Hematopoietic multipotent progenitor cell treated with erythropoietin and hydrocortisone succinate and interleukin-3 and kit ligand, for 17 days (in vitro differentiated cells): ENCODE data around the gene TRAF7.
"Not testable (repeated sequence)": the region's sequence is repeated elsewhere in the genome, so short reads cannot be mapped to it uniquely, and the experiment has no call there.

Source experiments
- DNase-seq: peaks from one replicate; pipeline ENCODE4 v3.0.0-alpha.2; 2015; ENCODE audit warnings: low spot score

Gene TRAF7

DNA sequence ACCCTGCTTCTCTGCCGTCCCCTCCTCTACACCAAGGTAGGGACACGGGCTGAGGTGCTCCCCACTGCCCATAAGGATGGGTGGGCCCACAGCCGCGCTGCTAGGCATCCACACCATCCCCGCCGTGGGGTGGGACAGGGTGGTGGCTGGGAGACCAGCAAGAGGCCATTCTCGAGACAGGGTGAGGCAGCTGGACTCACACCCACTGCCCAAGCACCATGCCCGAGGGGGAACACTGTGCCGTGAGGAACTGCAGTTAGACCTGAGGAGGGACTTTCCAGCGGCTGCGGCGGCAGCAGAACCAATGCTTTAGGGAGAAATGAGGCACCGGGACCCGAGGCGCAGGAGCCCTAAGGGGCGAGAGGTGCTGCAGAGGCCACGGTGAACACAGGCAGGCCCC is 33.2 kb upstream of the TRAF7 start:
- no peak for DNase-seq

DNA sequence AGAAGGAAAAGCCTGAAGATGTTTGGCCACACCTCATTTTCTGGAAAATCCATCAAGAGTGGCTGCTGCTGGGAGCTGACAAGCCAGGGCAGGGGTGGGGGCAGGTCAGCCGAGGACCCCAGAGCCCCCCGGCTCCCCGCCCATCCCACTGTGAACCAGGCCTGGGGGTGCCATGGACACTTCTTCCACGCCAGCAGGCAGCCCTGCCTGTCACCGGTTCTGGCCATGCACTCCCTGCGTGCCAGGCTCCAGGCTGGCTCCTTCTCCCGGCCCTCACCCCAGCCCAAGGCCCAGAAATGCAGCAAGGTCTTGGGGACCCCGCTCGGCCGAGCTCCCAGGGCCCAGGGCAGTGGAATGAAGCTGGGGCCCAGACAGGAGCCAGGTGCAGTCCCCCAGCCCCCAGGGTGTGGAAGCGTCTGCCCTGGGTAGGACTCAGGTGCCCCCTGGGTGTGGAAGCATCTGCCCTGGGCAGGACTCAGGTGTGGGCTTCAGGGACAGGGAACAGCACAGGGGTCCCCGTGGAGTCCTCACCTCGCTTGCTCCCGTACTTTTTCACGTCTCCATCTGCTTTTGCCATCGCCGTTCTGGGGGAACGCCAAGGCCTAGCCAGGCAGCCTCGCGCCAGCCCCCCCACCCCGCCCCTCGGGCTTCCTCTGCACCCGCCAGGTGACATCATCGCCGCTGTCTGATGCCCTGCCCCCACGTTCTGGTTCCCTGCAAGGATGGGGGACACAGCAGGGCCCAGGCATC is 32.5 kb upstream of the TRAF7 start:
- not testable (repeated sequence) for DNase-seq

DNA sequence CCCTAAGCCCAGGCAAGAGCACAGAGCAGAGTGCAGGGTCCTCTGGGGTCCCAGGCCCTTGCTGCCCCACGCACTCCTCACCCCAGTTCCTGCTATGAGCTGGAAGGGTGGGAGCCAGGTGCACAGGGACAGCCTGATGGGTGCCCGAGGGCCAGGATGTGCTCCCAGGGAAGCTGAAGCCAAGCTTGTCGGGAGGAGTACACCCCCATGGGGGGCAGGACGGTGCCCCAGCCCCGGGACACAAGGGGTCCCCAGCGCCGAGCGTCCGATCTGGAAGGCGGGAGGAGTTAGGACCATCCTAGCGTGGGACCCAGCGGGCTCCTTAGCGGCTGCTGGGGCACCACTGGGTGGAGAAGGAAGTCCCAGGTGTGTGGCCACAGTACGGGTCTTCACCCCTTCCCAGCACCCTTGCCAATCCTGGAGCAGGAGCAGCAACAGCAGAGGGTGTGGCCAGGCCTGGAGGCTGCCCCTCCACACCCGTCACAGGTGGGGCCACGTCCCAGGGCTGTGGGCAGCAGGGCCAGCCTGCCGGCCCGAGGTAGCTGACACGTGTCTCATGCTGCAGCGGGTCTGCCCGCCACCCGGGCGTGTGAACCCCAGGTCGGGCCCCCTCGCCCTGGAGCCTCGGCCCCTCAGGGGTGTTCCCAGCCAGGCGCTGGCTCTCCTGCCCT is 31.7 kb upstream of the TRAF7 start:
- not testable (repeated sequence) for DNase-seq

DNA sequence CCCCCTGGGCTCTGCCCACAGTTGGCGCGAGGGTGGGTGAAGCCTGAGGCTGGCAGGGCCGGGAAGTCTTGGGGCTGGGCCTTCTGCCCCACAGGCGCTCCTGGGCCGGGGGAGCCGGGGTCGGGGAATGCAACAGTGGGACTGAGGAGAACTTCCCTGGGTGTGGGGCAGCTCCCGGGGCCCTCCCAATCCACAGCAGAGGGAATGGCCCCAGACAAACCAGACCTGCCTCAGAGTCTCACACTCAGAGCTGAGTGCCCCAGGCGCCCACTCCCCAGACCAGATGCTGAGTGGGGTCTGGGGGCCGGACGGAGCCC is 31.2 kb upstream of the TRAF7 start:
- not testable (repeated sequence) for DNase-seq

DNA sequence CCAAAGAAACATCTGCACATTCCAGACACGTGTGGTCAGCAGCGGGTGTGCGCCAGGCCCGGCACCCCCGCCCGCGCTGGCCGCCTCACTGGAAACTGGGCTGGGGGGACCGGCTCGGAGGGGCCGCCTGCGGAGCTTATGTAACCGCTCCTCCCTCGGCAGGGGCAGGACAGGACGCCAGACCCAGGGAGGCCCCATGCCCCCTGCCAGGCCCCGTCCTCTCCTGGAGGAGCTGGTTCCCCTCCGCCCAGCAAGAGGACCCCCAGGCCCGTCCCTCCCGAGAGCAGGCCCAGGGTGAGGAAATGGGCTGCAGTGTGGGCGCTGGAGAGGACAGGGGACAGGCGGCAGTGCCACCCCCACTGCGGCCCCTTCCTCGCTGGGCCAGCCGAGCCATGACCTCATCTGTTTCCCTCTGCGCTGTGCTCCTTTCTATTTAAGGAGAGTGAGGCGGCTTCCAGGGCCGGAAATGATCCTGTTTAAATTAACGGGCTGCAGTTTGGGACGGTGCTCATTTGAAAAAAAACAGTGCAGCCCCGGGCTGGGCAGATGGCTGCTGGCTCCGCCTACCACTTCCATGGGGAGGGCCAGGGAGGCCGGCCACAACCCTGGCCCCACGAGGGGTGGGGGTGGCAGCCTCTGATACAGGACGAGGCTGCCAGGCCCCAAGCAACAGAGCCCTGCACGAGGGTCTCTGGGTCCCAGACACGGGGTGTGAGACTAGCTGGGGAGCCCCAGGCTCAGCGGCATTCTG is 30.7 kb upstream of the TRAF7 start:
- not testable (repeated sequence) for DNase-seq

DNA sequence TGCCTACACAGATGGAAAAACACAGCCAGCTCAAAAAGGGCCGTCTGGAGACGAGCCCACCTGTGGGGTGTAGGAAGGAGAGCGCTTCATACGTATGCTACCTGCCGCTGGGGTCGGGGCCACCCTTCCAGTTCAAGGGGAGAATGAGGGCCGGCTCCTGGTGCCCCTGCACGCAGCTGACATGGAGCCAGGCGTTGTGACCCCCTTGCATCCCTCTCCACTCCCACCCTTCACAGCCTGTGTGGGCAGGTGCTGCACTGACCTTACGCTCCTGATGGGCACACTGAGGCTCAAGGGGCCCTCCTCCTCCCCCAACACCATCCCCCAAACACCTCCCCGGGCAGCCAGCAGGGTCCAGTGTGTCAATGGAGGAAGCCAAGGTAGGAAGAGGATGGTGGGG is 30.0 kb upstream of the TRAF7 start:
- not testable (repeated sequence) for DNase-seq

DNA sequence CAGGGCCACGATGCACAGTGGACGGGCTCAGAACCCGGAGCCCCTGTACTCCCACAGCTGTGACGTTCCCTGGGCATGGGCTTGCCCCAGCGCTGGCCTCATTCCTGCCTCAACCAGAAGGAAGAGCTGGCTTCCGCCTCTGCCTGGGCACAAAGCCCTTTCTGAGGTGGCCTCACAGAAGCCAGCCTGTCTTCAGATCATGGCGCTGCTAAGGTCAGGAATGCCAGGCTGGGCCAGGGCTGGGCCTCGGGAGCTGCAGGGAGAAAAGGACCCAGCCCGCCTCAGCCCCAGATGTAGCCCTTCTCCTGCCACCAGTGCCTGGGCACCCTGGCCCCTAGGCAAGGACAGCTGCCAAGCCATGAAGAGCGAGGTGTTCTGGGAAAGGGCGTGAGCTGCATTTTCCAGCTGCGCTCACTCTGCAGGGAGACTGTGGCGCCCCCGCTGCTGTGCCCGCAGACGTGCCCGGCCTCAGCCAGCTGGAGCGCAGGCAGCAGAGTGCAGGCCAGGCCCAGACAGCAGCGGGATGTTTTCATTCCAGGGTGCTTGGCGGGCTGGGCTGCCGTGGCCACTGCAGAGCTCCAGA is 29.3 kb upstream of the TRAF7 start:
- not testable (repeated sequence) for DNase-seq

DNA sequence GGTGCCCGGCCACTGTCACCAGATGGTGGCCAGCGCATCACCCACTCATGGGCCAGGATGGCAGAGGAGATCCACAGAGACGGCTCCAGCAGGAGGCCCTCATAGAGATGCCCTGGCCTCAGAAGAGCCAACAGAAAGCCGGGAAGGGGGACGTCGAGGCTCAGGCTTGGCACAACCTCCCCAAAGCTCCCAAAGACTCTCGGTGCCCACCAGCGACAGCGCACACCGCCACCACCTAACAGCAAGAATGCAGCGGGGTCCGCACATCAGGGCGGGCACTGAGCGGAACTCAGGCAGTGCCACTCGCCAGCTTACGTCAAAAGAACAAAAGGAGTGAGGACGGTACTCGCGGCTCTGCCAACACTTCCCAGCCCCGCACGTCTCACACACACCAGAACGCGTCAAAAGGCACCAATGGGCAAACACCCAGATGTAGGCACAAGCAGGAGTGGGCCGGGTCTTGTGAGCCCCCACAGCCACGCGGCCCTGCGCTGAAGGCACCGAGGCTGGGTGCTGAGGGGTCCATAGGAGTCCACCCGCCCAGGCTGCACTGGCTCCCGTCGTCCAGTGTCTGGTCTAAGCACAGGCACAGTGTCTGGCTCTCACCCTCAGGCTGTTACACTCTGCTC is 28.5 kb upstream of the TRAF7 start:
- DNase-seq = not testable (repeated sequence)

DNA sequence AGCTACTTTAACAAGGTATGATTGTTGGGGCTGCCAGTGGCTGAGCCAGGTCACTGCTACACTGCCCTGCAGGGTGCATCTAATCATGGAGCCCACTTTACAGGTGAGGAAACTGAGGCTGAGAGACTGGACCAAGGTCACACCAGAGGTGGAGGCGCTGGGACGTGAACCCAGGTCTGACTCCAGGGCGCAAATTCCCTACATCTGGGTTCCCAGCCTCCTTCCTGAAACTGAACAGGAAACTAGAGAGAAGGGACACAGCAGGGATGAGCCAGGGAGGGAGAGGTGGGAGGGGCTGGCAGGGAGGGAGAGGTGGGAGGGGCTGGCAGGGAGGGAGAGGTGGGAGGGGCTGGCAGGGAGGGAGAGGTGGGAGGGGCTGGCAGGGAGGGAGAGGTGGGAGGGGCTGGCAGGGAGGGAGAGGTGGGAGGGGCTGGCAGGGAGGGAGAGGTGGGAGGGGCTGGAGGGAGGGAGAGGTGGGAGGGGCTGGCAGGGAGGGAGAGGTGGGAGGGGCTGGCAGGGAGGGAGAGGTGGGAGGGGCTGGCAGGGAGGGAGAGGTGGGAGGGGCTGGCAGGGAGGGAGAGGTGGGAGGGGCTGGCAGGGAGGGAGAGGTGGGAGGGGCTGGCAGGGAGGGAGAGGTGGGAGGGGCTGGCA is 27.8 kb upstream of the TRAF7 start:
- DNase-seq = peak; percentile 60

DNA sequence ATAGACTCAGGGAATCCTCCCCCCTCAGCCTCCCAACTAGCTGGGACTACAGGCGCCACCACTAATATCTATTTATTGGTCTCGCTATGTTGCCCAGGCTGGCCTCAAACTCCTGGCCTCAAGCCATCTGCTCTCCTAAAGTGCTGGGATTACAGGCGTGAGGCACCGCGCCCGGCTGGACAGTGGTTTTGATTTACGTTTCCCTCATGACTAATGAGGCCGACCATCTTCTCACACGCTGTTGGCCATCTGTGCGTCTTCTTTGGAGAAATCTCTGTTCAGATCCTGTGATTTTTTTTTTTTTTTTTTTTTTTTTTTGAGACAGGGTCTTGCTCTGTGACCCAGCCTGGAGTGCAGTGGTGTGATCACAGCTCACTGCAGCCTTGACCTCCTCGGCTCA is 26.3 kb upstream of the TRAF7 start:
- DNase-seq = not testable (repeated sequence)

DNA sequence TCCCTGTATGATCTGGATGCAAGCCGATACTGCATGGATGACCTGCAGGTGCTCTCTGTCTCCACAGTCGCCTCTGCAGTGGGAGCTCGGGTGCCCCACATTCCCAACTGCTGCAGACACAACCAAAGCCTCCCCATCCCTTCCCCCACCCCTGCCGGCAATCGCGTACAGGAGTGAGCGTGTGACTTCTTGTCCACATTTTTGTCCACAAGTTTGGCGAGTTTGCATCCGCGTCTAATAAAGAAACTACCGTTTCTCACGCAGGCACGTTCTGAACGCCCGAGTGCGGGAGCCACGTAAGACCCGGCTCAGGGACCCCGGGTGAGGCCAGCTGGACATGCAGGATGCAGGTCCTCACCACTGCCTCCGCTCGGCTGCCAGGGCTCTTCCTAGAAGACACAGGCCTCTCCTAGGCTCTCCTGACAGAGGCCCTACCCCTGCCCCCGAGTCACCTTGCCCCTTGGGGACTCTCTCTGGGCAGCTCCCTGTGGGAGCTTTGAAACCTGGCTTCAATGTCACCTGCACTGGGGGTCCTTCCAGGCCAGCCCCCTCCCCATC is 25.6 kb upstream of the TRAF7 start:
- DNase-seq = not testable (repeated sequence)

DNA sequence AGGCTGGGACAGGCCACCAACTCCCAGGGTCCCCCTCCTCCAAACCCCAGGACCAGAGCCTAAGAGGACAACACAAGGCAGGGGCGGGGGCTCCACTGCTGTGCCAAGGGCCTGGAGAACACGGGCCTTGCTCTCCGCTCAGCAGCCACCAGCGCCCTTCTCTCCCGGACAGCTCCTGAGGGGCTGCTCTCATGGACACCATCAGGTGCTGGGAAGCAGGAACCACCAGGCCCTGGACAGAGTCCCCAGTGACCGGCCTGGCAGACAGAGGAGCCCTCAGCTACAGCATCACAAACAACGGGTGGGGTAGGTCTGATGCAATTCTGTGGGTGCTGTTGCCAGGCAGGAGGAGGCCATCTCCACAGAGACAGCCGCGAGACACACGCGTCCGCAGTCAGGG is 21.8 kb upstream of the TRAF7 start:
- DNase-seq = not testable (repeated sequence)

DNA sequence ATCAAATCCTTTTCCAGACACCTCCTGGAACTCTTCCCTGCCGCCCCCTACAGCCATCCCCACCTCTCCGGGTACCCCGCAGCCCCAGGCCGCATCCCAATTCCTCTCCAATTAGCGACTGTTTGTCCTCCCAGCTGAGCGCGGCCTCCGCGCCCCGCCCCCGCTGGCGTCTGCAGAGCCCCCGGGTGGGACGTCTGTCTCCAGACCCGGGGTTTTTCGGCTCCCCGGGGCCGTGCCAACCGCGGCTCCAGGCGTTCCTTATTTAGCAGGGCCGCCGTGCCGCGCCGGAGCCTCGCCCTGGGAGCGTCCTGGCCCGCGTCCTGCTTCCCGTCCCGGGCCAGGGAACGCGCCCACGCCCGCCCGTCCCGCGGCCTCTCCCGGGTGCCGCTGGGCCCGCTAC is 20.5 kb upstream of the TRAF7 start:
- DNase-seq = not testable (repeated sequence)

DNA sequence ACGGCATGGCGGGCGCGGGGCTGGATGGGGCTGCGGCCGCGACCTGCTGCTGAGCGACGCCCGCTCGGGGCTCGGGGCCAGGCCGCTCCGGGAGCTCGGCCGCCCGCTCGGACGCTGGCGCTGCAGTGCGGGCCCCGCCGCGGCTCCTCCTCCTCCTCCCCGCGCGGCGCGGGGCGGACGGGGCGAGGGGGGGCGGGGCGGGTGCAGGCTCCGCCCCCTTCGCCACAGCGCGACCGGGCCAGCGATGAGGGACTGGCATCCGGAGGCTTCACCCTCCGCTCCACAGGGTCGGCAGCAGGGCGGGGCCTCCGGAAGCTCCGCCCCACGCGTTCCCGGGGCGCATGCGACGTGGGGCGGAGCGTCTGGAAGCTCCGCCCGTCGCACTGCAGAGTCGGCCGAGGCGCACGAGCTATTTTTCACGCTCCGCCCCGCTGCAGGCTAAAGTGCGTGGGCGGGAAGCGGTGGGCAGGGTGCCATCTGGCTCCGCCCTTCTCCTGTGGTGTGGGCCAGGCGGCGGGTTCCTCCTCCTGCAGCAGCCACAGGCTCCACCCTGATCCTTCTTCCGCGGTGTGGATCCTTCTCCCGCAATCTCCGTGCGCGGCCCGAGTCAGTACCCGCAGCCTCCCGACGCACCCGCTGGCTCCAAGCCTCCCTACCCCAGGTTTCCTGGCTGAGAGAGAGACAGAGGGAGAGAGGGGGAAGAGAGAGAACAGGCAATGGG is 19.7 kb upstream of the TRAF7 start, which contains the start of gene PKD1:
Gene PKD1, minus strand, starts transcription at position 129 of the 721 bp plus-strand sequence. CDS start 209 bp downstream, outside the sequence.
- DNase-seq = peak; percentile 95

DNA sequence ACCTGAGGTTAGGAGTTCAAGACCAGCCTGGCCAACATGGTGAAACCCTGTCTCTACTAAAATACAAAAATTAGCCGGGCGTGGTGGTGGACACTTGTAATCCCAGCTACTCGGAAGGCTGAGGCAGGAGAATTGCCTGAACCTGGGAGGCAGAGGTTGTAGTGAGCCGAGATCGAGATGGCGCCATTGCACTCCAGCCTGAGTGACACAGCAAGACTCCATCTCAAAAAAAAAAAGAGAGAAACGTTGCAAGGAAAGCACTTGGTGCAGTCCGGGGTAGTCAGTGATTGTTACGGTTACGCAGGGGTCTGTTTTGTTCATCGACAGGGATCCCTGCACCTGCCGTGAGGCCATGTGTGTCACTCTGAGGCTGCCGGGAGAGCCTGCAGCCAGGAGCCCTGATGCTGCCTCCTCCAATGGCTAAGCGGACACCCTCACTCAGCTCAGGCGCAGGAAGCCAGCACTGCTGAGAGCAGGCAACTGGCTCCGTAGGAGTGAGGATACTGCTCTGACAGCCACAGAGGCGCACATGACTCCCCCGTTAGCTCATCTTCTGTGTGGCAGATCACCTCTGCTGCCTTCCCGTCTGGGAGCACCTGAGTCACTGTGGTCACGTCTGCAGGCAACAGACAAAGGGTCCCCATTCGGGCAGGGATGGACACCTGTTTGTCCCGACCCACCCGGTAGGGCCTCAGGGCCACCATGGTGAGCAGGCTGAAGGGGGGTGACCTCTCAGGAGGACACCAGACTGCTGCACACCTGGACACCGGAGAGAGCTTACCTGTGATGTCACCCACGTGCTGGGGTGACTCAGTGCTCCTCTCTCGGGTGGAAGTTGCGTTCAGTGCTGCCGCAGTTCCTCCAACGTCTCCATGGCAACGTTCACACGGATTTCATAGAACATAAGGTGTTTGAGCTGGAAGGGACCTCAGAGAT is 12.4 kb upstream of the TRAF7 start:
- no peak for DNase-seq

DNA sequence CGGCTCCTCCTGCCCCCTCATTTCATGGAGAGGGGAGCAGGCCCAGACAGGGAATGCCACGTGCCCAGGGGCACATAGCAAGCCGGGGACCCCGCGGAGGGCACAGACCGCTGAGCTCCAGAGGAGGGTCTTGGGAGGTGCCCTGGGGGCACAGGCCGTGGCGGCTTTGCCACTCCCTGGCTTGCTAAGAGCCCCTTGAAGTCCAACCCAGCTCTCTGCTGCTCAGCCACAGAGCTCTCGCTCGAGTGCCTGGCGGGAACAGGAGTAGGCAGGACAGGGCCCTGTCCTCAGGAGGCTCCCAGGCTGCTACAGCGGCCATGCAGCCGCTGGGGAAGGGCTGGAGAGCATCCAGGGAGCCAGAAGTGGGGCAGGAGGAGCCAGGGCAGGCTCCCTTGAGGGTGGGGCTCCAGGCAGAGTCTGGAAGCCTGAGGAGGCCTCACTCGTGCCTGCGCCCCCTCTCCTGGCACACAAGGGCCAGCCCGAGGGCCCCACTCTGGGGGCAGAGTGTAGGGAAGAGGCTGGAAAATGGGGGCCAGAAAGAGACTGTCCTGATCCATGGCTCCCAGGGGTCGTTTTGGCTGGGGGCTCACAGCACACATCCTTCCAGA is 11.6 kb upstream of the TRAF7 start:
- no peak for DNase-seq

DNA sequence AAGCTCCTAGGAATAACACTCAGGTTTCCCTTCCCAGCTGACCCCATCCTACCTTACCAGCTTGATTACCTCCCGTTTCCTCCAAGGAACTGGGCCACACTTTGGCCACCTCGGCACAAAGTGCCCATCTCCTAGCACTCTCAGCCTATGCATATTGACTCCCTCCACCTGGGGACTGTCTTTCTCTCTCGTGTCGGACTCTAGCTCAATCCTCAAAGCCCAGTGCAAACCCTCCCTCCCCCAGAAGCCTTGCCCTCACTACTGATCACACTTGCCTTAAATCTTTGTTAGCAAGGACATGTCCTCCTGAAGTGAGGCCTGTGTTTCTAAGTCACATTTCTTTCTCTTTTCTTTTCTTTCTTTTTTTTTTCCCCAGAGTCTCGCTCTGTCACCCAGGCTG is 9.7 kb upstream of the TRAF7 start:
- DNase-seq = no peak

DNA sequence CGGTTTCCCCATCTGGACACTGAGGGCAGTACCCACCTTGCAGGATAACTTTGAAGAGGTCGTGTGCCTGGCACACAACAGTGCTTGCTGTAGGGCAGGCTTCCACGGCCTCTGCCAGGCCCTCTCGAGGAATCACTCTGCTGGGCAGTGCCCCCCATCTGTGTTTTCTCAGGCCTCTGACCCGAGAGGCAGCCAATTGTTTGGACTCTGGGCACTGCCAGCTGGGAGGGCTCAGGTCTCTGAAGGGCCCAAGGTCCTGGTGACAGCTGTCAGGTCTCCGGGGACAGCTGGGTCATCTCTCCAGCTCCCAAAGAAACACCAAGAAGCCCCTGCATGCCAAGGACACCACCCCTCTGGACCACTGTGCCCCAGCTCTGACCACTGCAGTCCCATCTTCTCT is 8.2 kb upstream of the TRAF7 start:
- DNase-seq = no peak
